Measurements from ENCODE around the gene DNAL1.

The DNAL1 gene

DNA sequence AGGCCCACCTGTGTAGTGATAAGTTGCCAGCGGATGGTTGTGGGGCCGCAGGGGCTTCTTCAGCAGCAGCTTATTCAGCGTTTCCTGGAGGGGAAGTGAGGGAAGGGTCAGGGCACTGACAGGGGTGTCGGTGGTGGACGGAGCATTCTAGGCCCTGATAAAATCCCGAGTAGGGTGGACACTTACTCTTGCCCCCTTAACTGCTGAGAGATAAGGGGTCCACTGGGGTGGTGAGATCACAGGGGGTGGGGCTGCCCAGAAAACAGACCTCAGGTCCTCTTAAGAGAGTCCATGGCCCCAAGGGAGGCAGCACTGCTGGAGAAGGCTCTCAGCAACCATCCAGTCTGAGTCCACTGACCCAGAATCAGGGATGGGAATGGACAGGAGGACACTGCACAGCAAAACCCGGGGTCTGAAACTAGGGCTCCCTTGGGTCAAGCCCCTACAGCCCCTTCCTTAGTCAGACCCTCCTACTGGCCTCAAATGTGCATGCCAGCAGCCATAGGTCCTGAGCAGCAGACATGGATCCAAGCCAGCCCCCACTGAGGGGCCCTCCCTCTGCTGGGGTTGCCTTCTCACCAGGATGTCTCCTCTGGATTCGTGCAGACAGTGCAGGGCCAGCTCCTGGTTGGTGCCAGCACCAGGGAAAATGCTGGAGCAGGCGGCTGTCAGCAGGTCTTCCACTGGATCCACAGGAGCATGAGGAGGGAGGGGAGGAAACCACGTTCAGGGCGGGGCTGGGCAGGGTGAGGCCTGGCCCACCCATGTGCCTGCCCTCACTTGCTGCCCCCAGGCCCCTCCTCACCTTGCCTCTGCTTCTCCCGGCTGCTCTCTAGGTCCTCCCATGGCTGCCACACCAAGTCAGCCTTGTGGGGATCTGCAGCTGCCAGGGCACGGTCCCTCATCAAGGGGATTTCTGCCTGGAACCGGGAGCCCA is 81.5 kb downstream of the DNAL1 start:
- no peak for DNase-seq

DNA sequence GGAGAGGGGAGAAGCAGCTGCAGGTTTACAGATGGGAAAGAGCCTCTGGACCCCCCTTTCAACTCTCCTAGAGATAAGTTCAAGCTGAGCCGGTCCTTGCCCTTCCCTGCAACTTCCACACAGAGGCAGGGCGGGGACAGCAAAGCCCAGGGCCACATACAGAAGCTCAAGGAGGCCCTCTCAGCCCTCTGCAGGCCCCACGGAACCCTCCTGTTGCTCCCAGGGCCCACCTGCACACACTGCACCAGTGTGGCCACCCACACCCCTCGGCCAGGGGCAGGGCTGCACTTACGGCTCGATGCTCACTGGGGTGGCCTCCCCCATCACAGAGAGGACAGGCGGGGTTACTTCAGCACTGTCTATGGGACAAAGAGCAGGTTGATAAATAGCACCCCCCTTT is 82.4 kb downstream of the DNAL1 start:
- DNase-seq, result no peak

DNA sequence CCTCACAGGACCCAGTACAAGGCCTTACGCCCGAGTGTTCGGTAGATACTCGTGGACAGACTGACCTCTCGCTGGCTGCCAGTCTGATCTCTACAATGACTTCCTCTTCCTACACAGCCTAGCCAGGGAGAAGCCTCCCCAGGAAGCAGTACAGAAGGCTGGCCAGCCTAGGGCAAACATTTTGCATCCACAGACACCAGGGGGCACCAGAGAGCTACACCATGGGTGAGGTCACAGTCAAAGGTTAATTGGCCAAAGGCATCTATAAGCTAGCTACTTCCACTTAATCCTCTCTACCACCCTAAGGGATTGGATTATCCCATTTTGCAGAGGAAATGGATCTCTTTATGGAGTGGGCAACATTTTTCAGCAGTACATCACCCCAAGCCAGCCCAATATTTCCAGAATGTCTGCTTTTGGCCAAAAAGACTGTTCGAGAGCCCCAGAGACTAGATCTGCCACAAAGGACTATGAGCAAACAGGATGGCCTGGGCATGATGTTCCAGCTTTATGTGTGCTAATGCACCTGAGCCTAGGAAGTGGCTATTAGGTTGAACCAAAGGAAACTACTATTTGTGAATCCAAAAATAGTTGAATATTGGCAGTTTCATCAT is 84.0 kb downstream of the DNAL1 start:
- peak; percentile 82 to 94 for DNase-seq

DNA sequence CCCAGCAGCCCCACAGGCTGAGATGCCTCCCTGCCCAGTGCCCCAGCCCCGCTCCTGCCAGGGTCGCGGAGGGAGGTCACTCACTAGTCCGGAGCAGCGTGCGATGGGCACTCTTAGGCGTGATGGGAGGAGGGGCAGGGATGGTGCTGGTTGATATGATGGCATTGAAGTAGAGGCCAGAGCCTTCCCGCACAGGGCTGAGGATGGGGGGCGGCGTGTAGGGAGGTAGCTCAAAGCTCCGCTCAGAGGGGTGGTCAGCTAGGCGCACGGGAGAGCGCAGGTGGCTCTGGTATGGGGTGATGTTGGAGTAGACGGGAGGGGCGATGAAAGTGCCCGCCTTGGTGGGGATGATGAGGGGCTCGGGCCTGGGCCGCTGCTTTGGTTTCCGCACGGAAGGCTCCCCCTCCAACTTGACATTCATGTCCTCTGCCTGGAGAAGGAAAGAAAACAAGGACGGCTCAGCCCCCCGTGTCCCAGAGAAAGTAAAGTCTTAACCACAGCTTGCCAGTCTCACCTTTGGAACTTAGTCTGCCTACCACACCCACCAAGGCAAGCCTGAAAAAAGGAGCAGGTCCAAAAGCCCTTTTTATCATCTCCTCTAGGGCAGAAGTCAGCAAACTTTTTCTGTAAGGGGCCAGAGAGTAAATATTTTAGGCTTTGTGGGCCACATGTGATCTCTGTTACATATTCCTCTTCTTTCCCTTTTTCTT is 84.9 kb downstream of the DNAL1 start:
- no peak for DNase-seq

GRCh38 chr14:73731111-73731510 is 86.3 kb downstream of the DNAL1 start:
- DNase-seq, result no peak

- no peak for DNase-seq
These were observed 87.2 kb downstream of the DNAL1 start for GRCh38 chr14:73732006-73732405.

DNA sequence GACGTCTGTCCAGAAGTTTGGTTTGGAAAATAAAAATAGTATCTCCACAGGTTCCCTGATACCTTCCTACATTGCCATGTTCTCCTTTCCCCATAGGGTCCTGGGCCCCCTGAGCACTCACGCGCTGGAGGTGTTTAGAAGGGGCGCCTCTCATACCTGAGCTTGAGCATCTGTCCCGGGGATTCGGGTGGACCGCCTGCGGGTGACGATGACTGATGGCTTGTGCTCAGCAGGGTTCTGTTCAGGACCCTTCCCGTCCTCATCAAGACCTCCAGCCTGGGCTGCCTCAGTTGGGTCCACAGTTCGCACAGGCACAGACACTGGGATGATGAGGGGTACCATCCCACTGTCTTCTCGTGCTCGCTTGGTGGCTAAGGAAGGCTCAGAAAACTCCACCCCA is 92.1 kb downstream of the DNAL1 start:
- no peak for DNase-seq

DNA sequence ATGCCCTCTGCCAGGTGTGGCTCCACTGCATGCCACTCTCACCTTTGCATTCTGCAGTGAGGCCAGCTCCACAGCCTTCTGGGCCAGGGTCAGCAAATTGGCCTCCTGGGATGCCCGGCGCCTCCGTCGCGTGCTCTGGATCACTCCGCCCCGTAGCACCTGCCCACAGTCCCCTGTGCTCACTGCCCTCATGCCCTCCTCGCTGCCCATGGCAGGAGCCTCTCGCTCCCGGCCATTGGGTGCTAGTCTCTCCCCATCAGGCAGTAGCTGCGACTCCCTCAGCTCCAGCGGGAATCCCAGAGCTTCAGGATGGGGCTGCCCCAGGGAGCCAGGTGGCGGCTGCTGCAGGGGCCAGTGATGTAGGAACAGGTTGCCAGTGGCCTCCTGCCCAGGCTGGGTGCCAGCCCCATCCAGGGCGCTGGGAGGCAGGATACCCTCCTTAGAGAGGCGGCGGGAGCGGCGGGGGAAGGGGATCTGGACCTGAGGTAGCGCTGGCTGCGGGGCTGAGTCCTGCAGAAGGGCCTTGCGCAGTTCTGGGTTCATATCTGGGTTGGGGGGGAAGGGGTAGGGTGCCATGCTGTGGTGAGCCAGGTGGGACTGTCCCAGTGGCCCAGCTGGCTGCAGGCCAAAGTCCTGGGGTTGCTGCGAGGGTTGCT is 93.9 kb downstream of the DNAL1 start:
- no peak for DNase-seq

- no peak for DNase-seq
These were observed 94.5 kb downstream of the DNAL1 start for GRCh38 chr14:73739174-73739898.

DNA sequence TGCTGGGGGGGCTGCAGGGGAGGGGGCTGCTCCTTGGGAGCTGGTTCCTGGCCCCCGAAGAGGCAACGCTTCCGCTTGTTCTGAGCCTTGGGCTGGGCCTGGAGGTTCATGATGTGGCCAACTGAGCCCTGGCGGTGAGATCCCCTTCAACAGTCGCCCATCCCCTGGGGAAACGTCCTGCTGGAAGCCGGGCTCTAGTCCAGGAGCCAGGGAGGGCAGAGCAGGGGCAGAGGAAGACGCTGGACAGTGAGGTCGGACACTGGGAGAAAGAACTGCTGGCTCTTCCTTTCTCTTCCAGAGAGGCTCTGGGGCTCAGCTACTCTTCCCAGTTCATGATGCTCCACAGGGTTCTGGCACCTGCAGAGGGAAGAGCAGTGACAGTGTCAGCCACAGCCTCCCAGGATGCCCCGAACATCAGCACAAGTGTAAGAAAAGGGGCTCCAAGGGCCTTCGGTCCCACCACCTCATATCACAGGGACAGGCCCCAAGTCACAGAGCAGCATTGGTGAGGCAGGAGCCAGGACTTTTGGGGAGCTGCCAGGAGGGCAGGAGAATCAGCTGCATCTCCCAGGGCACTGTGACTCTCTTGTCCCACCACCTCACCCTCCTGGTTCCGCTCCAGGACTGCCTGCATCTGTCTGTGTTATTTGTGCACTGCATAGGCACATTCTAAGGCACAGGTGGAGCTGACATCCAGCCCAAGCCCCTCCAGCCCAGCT is 95.3 kb downstream of the DNAL1 start:
- DNase-seq, result no peak

GRCh38 chr14:73740618-73741326 is 96.0 kb downstream of the DNAL1 start:
- no peak for DNase-seq

DNA sequence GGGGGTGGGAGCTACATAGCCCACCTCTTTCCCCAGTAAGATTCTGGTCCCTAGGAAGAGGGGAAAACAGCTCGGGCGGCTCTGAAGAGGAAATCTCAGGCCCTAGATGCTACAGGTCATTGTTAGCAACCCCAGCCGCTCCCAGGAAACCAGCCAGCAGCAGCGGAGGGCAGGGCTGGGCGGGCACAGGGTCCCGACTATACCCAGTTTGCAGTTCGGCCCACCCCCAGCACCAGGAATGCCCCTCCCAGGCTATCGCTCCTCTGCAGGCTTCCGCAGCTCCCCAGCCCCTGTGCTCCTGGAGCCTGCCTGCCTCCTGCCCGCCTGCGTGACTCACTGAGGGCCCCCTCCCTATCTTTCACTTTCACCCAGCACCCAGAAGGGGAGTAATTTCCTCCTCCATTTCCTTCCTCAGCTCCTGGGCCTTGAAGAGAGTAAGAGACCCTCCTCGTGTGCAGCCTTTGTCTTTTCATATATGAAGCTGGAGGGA is 96.6 kb downstream of the DNAL1 start:
- DNase-seq, result peak; percentile 70 to 71

- DNase-seq, result no peak
These were observed 97.2 kb downstream of the DNAL1 start for GRCh38 chr14:73741876-73742519.

DNA sequence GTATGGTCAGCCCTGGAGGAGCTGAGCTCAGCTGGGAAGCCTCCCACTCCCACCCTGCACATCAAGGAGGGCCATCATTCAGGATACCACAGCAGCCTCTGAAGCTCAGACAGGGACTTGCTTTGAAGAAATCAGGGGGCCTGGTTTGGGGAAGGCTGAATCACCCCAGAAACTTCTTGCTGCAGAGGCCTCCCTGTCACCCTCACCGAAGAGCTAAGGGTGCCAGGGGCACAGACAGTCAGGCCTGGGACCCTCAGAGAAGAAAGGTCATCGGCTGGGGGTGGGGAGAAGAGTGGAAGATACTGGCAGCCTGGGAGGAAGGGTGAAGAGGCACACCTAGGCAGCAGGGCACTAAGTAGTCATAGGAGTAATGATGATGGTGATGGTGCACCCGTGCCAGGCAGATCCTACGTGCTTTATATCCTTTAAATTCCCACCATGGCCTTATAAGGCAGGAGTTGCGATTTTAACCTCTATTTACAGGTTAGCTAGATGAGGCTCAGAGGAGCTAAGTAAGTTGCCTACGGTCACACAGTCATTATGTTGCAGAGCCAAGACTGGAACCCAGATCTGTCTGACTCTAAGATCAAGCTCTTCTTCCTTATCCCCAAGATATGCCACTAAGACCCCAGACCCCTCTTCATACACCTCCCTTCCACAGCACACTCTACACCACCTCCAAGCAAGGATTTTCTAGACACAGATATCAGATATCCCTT is 97.9 kb downstream of the DNAL1 start:
- DNase-seq, result no peak

DNA sequence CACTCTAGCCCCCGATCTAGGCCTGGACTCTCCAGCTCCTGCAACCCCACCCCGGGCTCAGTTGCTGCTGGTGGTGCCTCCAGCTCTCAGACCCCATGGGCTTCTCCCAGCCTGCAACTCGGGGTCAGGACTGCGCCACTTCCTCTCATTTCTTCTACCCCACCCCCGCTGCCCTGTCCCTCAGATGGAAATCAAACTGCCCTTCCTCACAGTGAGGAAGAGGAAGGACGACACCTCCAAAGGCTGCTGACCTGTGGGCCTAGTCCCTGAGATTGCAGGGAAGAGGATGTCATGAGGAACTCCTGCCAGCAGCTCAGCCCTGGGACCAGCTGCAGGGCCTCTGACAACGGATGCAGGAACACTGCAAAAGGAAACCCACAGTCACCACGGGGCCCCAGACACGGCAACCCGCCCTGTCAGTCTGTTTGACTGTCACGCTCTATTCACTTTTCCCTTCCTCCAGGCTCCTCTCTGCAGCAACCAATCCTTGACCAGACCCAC is 98.7 kb downstream of the DNAL1 start:
- DNase-seq, result peak; percentile 48 to 49

DNA sequence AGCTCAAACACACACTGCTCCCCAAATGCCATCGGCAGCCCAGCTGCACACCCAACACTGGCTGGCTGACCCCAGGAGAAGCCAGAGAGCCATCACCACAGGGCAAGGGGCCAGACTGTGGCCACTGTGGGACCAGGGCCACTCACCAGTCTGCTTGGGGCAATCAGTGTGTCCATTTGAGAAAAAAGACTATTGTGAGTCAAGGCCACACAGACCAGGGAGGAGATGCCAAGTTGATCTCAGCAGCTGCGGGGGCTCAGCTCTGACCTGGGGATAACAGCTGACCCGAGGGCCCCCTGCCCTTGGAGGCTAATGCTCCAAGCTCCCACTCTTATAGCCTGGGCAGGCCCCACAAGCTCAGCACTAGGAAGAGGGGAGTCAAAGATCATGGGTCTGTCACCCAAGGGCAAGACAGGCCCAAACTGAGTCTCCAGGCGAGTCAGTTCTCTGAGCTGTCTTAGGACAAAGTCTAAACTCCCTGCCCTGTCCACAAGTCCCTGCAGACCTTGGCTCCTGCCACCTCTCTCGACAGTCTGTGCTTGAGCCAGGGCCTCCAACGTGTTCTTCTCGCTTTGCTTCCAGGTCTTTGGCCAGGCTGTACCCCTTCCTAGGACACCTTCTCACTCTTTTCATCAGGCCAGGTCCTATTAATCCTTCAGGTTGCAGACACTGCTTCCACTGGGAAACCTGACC is 99.5 kb downstream of the DNAL1 start:
- DNase-seq, result no peak

- DNase-seq, result peak in 1 of 2 donors; percentile 36
These were observed 100.2 kb downstream of the DNAL1 start for GRCh38 chr14:73744874-73745529.

Measured in activated CD4-positive, alpha-beta T cell treated with anti-CD3 and anti-CD28 coated beads for 4 hours (primary cell).